ENCODE data around the gene HASPIN.
"Not testable (repeated sequence)": the region's sequence is repeated elsewhere in the genome, so short reads cannot be mapped to it uniquely, and the experiment has no call there.

Gene HASPIN

DNA sequence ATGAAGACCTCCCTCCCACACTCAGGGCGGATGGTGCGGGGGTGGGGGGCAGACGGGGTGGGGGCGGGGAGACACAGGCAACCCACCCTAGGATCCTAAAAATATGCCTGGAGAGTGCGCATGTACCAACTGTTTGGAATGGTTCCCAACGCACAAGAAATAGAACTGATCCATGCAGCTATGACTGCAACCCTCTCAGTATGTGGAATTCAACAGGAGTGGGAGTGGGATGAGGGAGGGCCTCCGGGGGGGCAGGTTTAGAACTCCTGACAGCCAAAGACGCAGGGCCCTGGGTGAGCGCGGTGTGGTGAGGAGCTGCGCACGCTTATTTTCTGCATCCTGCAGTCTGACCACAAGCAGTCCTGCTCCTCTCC, 26.6 kb upstream of the HASPIN start:
- DNase-seq = no peak

DNA sequence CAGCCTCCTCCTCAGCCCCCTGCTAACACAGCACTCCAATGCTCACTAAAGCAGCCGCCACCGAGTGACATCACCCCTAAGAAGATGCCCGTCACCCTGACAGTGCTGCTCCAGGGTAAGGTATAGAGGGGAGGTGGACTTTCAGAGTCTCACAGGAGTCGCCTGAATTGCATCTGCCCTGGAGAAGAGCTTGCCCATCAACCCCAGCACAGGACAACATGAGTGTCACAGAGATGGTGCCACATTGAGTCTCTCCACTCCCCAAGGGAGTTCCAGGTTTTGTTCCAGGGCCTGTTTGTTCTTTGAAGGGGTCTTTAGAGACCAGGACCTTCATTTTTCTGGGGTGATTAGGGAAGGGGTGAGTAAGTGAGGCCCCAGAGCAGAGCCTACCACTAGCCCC, 25.6 kb upstream of the HASPIN start:
- no peak for DNase-seq

DNA sequence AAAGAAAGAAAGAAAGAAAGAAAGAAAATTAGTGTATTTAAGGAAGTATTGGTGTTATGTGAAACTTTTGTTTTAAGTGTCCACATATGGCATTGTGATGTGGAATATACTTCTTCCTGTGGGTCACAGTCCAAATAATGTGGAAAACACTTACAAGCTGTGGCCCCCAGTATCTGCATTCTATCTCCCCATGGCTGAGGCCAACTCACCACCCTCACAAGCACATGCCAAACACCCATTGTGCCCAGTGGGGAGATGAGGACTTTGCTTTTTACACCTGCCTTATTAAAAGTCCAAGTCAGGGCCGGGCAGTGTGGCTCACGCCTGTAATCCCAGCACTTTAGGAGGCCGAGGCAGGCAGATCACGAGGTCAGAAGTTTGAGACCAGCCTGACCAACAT, 23.8 kb upstream of the HASPIN start:
- DNase-seq = no peak

DNA sequence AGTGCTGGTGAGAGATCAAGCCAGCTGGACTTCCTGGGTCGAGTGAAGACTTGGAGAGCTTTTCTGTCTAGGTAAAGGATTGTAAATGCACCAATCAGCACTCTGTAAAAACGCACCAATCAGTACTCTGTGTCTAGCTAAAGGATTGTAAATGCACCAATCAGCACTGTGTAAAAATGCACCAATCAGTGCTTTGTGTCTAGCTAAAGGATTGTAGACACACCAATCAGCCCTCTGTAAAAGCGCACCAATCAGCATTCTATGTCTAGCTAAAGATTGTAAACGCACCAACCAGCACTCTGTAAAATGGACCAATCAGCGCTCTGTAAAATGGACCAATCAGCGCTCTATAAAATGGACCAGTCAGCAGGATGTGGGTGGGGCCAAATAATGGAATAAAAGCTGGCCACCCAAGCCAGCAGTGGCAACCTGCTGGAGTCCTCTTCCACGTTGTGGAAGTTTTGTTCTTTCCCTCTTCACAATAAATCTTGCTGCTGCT, 21.6 kb upstream of the HASPIN start:
- DNase-seq = not testable (repeated sequence)

DNA sequence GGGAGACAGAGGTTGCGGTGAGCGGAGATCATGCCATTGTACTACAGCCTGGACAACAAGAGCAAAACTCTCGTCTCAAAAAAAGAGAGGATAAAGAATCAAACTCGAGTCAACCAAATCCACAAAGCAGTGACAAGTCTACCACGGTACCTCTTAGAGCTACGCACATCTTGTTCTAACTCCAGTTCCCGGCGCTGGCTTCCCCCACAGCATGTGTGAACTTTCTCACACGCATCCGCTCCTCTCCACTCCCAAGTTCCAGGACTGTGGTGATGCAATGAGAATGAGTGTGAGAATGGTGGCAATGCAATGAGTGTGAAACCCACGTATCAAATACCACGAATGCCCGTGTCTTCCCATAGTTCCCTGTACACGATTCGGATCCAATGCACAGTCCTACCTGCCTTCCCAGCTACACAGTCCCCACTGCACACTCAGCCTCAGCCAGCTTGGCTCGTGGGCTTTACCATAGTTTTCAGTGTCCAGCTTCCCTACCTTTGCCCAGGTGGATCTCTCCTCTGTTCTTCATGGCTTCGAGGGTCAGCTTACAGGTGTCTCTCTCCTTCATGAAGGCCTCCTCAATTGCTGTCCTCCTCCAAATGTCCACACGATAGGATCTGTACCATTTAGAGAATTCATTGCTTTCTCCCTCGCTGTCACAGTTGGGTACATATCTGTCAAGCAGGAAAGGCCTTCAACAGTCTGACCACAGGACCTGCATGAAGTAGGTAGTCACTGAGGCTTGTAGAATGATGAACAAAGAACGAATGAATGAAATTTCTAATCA, 18.6 kb upstream of the HASPIN start:
- DNase-seq = no peak

DNA sequence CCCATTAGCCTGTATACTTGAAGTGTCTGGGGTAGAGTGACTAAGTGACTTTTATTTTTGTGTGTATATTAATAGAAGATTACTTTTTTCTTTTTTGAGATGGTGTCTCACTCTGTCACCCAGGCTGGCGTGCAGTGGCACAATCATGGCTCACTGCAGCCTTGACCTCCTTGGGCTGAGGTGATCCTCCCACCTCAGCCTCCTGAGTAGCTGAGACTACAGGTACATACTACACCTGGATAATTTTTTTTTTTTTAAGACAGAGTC, 18.1 kb upstream of the HASPIN start:
- DNase-seq = not testable (repeated sequence)

DNA sequence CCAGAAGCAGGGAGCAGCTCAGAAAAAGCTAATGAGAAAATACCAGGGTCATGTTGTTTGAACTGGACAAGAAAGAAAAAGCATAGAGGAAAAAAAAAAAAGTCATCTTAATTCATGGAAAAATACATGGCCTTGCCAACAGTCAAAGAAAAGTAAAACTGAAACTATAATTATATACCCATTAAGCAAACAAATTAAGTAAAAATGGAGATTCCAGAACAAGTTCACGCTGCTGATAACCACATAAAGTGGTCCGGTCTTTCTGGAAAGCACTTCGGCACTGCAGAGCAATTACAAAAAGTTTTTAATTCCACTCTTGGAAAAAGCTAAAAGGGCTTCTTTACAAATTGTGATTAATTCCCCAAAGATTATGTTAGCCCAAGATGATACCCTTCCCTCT, 15.3 kb upstream of the HASPIN start:
- DNase-seq = no peak

DNA sequence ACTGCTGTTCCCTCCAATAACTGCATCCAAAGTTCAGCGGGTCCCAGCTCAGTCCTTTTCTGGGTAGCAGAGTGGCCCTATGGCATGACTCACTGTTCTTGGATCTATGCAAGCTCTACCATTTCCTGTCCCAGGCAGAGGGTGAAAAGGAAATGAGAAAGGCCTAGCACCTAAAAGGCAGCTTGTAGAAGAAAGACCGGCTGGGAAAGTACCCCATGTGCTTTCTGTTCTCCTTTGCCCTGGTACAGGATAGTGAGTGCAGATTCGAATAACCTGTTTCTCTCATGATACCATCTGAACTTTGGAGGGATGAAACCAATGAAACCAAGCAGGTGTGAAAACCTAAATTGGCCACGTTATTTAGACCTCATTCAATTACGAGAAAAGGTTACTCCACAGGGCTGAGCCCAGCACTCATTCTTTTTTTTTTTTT, 12.7 kb upstream of the HASPIN start:
- DNase-seq = no peak

DNA sequence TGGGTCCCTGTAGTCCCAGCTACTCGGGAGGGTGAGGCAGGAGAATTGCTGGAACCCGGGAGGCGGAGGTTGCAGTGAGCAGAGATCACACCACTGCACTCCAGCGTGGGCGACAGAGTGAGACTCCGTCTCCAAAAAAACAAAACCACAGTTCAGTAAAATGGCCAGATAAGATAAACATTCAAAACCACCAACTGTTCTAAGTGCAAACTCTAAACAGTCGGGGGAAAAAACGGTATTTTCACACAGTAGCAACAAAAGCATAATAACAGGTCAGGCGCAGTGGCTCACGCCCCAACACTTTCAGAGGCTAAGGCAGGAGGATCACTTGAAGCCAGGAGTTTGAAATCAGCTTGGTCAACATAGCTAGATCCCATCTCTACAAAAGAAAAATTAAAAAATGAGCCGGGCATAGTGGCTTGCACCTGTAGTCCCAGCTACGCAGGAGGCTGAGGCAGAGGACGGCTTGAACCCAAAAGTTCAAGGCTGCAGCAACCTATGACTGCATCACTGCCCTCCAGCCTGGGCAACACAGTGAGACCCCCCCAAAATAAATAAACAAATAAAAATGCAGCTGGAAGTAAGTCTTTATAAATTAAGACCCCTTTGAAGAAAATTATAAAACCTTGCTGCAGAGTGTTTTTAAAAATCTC, 10.8 kb upstream of the HASPIN start:
- DNase-seq = no peak

DNA sequence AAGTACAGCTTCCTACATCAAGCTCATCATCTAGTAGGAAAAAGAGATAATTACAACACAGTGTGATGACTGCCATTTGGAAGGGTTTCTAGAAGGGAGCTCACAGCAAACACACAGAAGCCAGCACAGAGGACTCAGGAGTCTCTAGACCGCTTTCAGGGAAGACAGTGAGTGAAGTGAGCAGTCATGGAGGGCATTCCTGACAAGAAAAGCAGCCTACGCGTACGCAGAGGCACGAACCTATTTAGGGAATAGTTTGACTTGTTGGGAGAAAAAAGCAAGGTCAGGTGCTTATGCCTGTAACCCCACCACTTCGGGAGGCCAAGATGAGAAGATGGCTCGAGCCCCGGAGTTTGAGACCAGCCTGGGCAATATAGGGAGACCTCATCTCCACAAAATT, 8.4 kb upstream of the HASPIN start:
- no peak for DNase-seq

DNA sequence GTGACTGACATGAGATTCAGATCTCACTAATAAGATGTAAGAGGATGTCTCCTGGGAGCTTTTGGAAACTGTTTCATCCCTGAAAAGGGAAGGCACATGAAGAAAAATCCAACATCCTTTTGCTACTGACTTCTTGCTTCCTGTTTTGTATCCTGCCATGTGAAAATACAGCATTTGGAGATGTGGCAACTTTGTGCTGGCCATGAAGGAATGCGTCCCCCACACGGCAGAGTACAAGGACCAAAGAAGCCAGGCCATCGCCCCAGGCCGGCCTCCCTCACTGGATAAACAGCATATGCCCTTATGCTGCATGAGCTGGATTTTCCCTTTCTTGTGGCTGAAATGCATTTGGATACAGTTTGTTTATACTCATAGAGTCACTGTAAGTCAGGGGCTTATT, 5.5 kb upstream of the HASPIN start:
- DNase-seq = no peak

DNA sequence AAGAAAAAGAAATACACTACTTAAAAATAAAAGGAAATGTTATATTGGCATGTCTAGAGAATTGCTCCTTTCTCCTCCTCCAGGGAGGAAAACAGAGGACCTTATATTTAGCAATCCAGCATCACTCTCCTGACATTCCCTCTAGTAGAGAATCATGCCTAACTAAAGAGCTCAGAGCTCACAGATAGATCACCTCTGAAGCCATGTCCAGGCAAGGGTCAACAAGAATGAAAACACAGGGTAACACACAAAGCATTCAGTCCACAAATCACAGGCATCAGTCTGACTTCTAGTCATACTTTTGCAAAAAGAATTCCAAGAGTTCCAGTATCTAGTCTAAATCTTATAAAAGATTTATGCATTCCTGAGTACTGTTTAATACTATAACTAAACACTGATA, 4.4 kb upstream of the HASPIN start:
- DNase-seq = no peak

DNA sequence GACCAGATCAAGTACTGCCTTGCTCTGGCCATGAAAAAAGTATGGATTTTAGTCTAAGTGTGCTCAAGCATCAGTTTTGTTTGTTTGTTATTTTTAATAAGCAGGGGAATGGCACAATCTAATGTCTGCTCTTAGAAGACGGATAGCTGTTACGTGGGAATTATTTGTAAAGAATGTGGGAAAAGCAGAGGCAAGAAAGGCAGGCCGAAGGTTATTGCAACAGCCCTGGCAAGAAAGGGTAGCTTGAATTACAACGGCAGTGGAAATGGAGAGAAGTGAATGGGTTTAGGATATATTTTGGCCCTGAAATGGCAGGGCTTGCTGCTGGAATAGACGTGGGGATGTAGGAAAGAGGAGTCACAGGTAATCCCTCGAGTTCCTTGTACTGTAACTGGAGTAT, 987 bp upstream of the HASPIN start:
- DNase-seq = no peak

DNA sequence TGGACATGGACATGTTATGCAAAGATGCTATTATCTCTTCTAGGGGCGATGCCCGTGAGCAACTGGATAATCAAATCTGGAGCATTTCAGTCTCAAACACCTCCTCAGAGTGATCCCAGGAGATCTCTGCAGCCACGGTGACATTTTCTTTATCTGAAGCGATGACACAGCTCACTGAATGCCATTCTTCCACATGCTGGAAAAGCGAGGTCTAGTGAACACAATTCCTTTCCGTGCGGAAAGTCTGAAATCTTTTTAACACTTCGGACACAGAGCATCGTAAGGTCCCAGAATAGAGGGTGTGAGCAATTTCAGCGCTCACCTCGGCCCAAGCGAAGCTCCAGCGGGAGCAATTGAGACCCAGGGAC, 531 bp upstream of the HASPIN start:
- no peak for DNase-seq

DNA sequence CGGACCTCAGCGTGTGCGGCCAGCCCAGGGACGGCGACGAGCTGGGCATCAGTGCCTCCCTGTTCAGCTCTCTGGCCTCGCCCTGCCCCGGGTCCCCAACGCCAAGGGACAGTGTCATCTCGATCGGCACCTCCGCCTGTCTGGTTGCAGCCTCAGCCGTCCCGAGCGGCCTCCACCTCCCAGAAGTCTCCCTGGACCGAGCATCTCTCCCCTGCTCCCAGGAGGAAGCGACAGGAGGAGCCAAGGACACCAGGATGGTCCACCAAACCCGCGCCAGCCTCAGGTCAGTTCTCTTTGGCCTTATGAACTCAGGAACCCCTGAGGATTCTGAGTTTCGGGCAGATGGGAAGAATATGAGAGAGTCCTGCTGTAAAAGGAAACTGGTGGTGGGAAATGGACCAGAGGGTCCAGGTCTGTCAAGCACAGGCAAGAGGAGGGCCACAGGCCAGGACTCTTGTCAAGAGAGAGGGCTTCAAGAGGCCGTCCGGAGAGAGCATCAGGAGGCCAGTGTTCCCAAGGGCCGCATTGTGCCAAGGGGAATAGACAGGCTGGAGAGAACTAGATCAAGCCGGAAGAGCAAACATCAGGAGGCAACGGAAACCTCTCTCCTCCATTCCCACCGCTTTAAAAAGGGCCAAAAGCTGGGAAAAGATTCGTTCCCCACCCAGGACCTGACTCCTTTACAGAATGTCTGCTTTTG, 825 bp downstream of the HASPIN start:
- peak; percentile 30 for DNase-seq

DNA sequence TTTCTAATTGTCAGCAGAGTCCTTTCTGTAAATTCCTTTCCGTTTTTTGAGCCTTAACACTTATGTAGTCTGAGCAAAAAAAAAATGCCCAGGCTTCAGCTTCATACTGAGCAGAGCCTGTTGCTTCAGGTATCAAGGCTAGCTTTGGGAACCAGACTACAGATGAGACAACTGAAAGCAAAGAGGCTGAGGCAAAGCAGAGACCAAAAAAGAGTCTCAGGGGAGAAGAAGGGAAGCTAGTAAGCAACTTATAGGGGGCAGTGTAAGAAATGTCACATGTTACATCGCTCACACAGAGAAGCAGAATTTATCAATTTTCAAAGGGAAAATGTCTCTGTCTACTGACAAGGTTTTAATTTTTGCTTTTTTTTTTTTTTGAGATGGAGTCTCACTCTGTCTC, 3.3 kb downstream of the HASPIN start:
- no peak for DNase-seq

DNA sequence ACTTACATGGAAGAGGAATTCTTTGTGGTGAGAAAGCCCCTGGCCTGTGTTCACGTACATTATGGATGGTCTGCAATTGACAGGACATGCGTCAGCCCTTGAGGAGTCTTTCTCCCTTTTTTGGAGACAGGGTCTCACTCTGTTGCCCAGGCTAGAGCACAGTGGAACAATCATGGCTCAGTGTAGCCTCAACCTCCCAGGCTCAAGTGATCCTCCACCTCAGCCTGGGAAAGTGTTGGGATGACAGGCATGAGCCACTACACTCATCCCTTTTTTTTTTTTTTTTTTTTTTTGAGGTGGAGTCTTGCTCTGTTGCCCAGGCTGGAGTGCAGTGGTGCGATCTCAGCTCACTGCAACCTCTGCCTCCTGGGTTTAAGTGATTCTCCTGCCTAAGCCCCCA, 4.4 kb downstream of the HASPIN start:
- DNase-seq = not testable (repeated sequence)

DNA sequence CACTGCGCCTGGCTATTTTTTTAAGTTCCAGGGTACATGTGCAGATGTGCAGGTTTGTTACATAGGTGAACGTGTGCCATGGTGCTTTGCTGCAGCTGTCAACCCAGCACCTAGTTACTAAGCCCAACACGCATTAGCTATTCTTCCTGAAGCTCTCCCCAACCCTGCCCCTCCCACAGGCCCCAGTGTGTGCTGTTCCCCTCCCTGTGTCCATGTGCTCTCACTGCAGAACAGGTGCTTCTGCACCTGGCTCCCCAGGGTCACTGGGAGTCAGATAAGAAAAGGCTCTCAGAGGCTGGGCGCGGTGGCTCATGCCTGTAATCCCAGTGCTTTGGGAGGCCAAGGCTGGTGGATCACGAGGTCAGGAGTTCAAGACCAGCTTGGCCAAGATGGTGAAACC, 6.2 kb downstream of the HASPIN start:
- peak; percentile 79 for DNase-seq

DNA sequence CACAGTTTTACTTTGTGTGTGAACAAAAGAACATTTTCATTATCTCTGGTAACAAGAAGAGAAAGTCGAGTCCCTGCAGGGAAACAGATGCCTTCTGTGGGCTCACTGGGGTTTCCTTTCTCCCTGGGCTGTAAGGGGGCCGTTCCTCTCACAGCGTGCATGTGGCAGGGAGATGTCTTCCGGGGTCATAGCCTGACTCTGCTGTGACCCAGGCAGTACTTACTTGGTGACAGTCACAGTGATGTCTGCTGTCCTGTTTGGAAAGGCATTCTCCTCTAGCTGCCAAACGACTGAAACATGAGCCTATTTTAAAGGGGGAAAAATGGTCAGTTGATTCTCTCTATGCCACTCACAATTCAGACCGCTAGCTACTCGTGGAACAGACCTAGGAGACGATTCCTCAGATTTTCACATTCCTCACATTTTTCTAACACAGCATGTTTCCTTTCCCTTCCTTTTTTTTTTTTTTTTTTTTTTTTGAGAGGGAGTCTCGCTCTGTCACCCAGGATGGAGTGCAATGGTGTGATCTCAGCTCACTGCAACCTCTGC, 7.3 kb downstream of the HASPIN start:
- DNase-seq = no peak

DNA sequence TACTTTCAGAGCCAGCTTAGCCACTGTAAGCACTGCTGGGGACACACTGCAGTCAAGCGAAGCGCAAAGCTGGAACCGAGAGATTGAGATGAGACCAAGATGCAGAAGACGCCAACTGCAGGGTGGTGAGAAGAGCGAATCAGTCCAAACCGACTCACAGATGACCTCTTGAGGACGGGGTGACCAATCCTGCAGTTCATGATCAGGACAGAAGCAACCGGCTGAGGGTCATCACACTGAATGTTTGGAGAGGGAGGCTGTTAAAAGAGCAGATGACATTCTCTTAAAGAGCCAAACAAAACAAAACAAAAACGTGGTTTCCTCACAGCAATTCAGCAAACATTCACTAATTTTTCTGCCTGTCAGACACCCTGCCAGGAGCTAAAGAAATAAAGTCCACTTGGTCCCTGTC, 8.5 kb downstream of the HASPIN start:
- peak; percentile 11 for DNase-seq

DNA sequence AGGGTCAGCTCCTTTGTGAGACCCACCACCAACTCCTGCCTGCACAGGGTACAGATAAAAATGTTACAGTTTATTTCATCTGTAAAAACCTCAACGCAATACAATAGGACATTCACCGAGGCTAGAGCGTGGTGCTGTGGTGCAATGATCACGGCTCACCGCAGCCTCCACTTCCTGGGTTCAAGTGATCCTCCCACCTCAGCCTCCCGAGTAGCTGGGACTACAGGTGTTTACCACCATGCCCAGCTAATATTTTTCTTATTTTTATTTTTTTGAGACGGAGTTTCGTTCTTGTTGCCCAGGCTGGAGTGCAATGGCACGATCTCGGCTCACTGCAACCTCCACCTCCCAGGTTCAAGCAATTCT, 11.2 kb downstream of the HASPIN start:
- not testable (repeated sequence) for DNase-seq

DNA sequence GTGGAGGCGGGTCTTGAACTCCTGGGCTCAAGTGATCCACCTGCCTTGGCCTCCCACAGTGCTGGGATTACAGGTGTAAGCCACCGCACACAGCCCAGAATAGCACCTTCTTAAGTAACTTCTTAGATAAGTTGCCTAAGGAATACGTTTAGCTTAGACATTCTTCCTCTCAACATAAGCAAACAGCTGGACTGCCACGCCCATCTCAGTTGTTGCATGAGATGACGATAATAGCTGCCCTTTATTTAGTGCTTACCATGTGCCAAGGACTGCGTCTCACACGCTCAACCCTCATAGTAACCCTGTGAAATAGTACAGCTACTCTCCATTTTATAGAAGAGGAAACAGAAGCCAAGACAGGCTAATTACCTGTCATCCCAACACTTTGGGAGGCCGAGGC, 11.8 kb downstream of the HASPIN start:
- DNase-seq = no peak

DNA sequence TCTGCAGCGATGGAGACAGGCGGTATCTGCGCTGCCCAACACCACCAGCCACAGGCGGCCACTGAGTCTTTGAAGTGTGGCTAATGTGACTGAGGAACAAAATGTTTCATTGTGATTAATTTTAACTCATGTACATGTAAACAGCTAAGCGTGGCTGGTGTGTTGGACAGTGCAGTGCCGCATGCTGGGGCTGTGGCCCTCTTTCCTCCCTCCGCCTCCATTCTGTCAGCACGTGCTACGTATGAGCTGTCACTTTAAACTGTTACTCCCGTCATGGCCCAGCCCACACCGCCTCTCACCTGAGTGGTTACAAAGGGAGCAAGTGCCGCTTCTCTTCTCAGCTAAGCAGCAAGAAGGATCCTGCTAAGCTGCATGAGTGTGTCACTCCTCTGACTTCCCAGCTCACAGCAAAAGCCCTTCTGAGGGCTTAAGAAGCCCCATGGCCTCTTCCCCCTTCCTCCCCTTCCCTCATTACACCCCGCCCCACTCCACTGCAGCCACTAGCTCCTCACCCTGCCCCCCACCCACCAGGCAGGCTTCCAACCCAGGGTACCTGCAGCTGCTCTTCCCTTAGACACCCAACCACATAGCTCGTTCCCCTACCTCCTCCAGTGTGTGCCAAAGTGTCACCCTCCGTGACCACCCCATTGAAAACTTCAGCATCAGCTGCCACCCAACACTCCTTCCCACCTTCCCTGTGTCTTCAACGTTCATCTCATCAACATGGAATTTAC, 15.0 kb downstream of the HASPIN start:
- peak; percentile 59 for DNase-seq
